ENCODE measurements around the gene PNPLA2.

PNPLA2 gene

GRCh38 chr11:860234-861104 lies 41.8 kb downstream of the PNPLA2 start:
- no peak for DNase-seq (ENCODE audit: low spot score)

GRCh38 chr11:861105-861479 lies 42.4 kb downstream of the PNPLA2 start:
- DNase-seq (ENCODE audit: low spot score): no peak

GRCh38 chr11:862081-862661 lies 43.5 kb downstream of the PNPLA2 start:
- DNase-seq (ENCODE audit: low spot score): no peak

GRCh38 chr11:862696-863022 lies 43.9 kb downstream of the PNPLA2 start:
- no peak for DNase-seq (ENCODE audit: low spot score)

- no peak for DNase-seq (ENCODE audit: low spot score)
Measured at GRCh38 chr11:863023-863909, 44.6 kb downstream of the PNPLA2 start.

- DNase-seq (ENCODE audit: low spot score): no peak
Measured at GRCh38 chr11:863910-864827, 45.5 kb downstream of the PNPLA2 start.

- no peak for DNase-seq (ENCODE audit: low spot score)
Measured at GRCh38 chr11:864898-865297, 46.2 kb downstream of the PNPLA2 start.

GRCh38 chr11:865462-866430 lies 47.0 kb downstream of the PNPLA2 start:
- no peak for DNase-seq (ENCODE audit: low spot score)

- no peak for DNase-seq (ENCODE audit: low spot score)
Measured at GRCh38 chr11:866481-866880, 47.8 kb downstream of the PNPLA2 start.

- no peak for DNase-seq (ENCODE audit: low spot score)
Measured at GRCh38 chr11:867856-868358, 49.2 kb downstream of the PNPLA2 start.

GRCh38 chr11:868394-868793 lies 49.7 kb downstream of the PNPLA2 start:
- DNase-seq (ENCODE audit: low spot score): no peak

- DNase-seq (ENCODE audit: low spot score): no peak
Measured at GRCh38 chr11:868802-869201, 50.1 kb downstream of the PNPLA2 start.

GRCh38 chr11:869399-870126 lies 50.8 kb downstream of the PNPLA2 start:
- no peak for DNase-seq (ENCODE audit: low spot score)

GRCh38 chr11:870127-870413 lies 51.4 kb downstream of the PNPLA2 start:
- no peak for DNase-seq (ENCODE audit: low spot score)

- no peak for DNase-seq (ENCODE audit: low spot score)
Measured at GRCh38 chr11:870418-870817, 51.7 kb downstream of the PNPLA2 start.

GRCh38 chr11:871472-871871 lies 52.8 kb downstream of the PNPLA2 start:
- no peak for DNase-seq (ENCODE audit: low spot score)

GRCh38 chr11:872799-873198 lies 54.1 kb downstream of the PNPLA2 start:
- DNase-seq (ENCODE audit: low spot score): no peak

- DNase-seq (ENCODE audit: low spot score): no peak
Measured at GRCh38 chr11:873706-874105, 55.0 kb downstream of the PNPLA2 start.

Data from kidney capillary endothelial cell (primary cell).